Measurements from ENCODE around the gene KRT85.

The KRT85 gene

DNA sequence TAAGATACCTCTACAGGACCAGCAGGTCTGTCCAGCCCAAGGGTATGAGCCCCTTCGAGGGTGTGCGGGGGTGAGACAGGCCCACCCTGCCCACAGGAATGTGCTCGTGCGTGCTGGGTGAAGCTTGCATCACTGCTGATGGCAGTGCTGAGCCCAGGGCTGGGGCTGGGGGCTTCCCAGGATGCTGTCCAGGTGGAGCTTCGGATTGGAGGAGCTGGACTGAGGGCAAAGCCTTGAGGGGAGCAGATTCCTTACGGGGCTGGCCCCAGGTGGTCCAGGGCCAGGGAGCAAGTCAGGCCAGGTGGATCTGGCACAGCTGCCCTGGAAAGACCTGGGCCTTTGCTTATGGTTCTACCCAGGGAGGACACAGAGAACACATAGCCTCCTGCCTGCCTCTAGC lies 2.5 kb upstream of the KRT85 start:
- DNase-seq: no peak
- peaks cover 33 to 68% of the 10 kb centered on the region in 2 donors for H3K27me3 Mint-ChIP-seq
- no peaks in the 10 kb centered on the region for H3K4me1 Mint-ChIP-seq (ENCODE audit: low read depth in 2 of 2)
- no peaks in the 10 kb centered on the region for H3K36me3 Mint-ChIP-seq (ENCODE audit: insufficient read depth)
- H3K27ac Mint-ChIP-seq: no peak overlapping the region
- ATAC-seq (replicated peaks): no peak
- no peaks in the 10 kb centered on the region for H3K9me3 Mint-ChIP-seq
- H3K4me3 Mint-ChIP-seq: no peak overlapping the region

DNA sequence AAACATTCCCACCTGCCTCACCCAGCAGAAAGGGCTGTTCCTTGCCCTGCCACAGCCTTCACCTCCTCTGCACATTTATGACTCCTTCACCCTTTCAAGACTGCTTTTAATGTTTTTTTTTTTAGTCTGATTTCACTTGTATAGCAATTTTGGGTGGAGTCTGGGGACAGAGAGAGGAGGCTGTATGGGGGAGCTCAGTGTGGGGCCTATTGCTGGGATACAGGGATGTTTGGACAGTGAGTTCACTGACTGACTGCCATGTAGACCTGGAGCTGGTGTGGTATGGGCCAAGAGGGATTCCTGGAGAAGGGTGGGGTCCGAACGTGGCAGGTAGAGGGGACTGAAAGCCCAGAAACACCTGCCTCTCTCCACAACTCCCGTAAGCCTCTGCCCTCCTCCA lies 1.9 kb upstream of the KRT85 start:
- H3K9me3 Mint-ChIP-seq: no peaks in the 10 kb centered on the region
- peaks cover 3% of the 10 kb centered on the region for H3K36me3 Mint-ChIP-seq (ENCODE audit: insufficient read depth)
- H3K4me3 Mint-ChIP-seq: no peak overlapping the region
- H3K27ac Mint-ChIP-seq: no peak overlapping the region
- DNase-seq (no peak), ATAC-seq (replicated peaks) (no peak)
- no peaks in the 10 kb centered on the region for H3K4me1 Mint-ChIP-seq (ENCODE audit: low read depth in 2 of 2)
- H3K27me3 Mint-ChIP-seq: peaks cover 33 to 74% of the 10 kb centered on the region in 2 donors

DNA sequence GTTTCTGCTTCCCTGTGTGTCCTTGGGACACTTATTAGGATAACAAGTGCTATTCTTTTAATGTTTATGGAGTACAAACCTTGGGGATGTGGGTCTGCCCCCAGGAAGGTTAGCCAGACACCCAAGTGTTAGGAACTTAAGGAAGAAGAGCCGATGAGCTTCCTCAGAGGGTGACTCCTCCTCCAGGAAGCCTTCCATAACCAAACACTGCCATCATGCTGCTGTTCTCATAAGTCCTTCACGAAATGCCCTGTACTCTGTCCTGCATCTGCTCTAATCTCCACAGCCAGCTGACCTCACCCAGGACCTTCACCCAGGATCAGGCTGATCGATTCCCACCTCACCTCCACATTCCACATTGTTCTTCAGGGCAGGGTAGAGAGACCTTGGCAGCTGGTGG lies 1.2 kb upstream of the KRT85 start:
- Mint-ChIP-seq H3K27ac (no peak overlapping the region), H3K36me3 (ENCODE audit: insufficient read depth) (peaks cover 3% of the 10 kb centered on the region), H3K4me3 (no peak overlapping the region), H3K4me1 (ENCODE audit: low read depth in 2 of 2) (no peaks in the 10 kb centered on the region), H3K27me3 (peaks cover 33 to 81% of the 10 kb centered on the region in 2 donors), H3K9me3 (no peaks in the 10 kb centered on the region)
- ATAC-seq (replicated peaks) (no peak), DNase-seq (no peak)

DNA sequence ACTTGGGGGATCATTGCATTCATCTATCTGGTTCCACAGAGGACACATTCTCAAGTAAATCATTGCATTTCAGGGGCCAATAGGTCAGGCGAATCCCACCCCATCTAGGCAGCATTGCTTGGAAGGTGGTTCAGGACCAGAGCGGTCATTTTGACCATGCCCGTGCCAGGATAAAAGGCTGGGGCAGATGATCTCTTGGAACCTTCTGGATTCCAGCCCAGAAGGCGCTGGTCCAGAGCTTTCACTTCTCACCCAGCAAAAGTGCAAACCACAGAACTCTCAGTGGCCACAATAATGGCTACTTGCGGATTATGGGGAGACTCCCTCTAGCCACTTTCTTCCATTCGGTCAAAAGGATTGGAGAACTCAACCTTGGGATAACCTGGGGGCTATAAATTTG lies 595 bp upstream of the KRT85 start:
- H3K27me3 Mint-ChIP-seq: peaks cover 33 to 88% of the 10 kb centered on the region in 2 donors
- ATAC-seq (replicated peaks) (no peak), DNase-seq (no peak)
- no peaks in the 10 kb centered on the region for H3K9me3 Mint-ChIP-seq
- peaks cover 0 to 4% of the 10 kb centered on the region in 2 donors for H3K4me1 Mint-ChIP-seq (ENCODE audit: low read depth in 2 of 2)
- H3K27ac Mint-ChIP-seq: no peak overlapping the region
- no peak overlapping the region for H3K4me3 Mint-ChIP-seq
- peaks cover 3% of the 10 kb centered on the region for H3K36me3 Mint-ChIP-seq (ENCODE audit: insufficient read depth)

DNA sequence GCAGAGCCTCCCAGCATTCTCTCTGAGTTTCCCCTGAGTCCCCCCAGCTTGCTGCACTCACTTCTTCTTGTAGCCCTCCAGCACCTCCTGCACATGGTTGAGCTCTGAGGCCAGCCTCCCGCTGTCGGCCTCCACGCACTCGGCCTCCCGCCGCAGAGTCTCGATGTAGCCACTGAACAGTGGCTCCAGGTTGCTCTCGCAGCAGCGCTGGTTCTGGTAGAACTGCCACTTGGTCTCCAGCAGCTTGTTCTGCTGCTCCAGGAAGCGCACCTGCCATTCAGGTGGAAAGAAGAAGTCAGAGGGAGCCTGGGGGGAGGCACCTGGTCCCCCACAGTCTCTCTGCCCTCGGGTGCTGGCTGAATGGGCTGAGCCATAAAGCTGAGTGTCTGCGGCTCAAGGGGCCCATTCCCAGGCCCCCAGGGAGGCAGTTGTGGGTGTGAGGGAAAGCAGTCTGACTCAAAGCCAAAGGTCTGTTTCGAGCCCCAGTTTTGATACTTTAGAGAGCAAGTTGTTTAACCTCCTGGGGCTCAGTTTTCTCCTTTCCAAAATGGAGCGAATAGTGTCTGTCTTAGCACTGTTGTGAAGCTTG lies 2.3 kb downstream of the KRT85 start:
- no peak for DNase-seq
- no peaks in the 10 kb centered on the region for H3K9me3 Mint-ChIP-seq
- H3K4me3 Mint-ChIP-seq: no peak overlapping the region
- H3K4me1 Mint-ChIP-seq (ENCODE audit: low read depth in 2 of 2): peaks cover 12 to 26% of the 10 kb centered on the region in 2 donors
- no peak for ATAC-seq (replicated peaks)
- H3K27ac Mint-ChIP-seq: no peak overlapping the region
- peaks cover 19 to 76% of the 10 kb centered on the region in 2 donors for H3K27me3 Mint-ChIP-seq
- peaks cover 3% of the 10 kb centered on the region for H3K36me3 Mint-ChIP-seq (ENCODE audit: insufficient read depth)

DNA sequence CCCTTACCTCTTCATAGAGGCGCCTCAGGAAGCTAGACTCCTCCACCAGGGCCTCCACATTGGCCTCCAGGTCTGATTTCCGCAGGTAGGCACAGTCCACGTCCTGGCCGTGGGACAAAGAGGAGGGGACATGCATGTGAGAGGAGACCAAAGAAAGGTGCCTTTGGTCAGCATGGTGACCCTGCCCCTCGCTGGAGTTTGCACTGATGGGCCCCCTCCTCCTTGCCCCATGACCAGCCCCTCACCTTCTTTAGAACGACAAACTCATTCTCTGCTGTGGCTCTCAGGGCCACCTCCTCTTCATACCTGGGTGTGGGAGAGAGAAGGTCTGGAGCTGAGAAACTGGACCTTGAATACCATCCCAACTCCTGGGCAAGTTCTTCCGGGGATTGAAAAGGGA lies 3.2 kb downstream of the KRT85 start:
- Mint-ChIP-seq H3K27ac (peak overlapping the region in 1 of 2 donors; percentile 44), H3K4me1 (ENCODE audit: low read depth in 2 of 2) (peaks cover 22 to 34% of the 10 kb centered on the region in 2 donors), H3K27me3 (peaks cover 16 to 79% of the 10 kb centered on the region in 2 donors), H3K9me3 (no peaks in the 10 kb centered on the region), H3K4me3 (no peak overlapping the region), H3K36me3 (ENCODE audit: insufficient read depth) (peaks cover 3% of the 10 kb centered on the region)
- ATAC-seq (replicated peaks) (no peak), DNase-seq (no peak)

DNA sequence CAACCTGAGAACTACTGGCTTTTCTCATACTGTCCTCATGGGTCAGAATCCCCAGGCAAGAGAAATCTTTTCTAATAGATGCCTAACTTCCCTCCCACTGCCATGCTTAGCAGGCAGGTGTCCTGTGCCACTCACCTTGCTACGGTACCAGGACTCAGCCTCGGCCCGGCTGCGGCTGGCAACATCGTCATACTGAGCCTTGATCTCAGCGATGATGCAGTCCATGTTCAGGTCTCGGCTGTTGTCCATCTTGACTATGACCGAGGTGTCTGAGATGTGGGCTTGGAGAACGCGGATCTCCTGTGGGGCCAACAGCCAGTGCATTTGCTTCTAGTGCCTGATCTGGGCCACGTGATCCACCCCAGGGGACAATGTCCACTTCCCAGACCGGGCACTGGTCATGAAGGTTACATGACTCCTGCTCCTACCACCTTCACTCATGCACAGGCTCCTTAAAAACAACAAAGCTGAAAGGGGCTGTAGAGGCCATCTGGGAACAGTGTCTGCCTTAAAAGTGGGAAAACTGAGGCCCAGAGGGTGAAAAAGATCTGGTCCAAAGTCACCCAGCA lies 4.1 kb downstream of the KRT85 start:
- Mint-ChIP-seq H3K27me3 (peaks cover 7 to 72% of the 10 kb centered on the region in 2 donors), H3K4me3 (no peak overlapping the region), H3K27ac (no peak overlapping the region), H3K4me1 (ENCODE audit: low read depth in 2 of 2) (peaks cover 30 to 42% of the 10 kb centered on the region in 2 donors), H3K9me3 (no peaks in the 10 kb centered on the region), H3K36me3 (ENCODE audit: insufficient read depth) (peaks cover 3% of the 10 kb centered on the region)
- no peak for ATAC-seq (replicated peaks)
- no peak for DNase-seq

DNA sequence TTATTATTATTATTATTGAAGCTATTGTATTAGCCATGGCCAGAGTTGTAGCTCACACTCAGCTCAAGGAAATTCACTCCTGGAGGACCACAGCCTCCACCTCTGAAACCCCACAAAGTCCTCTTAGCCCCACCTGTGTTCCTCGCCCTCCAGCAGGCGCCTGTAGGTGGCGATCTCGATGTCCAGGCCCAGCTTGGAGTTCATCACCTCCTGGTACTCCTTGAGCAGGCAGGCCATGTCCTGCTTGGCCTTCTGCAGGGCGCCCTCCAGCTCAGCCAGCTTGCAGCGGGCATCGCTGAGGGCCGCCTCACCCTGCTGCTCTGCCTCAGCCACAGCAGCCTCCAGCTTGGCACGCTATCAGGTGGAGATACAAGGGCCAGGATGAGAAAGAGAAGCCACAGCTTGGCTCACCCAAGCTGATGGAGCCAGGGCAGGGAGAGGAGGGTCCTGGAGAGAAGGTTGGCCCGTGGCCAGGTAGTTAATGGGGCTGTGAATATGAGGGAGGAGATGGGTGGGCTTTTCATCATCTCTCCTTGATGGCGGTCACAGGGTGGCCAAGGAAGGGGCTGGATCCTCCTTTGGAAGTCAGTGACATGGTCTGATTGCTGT lies 5.1 kb downstream of the KRT85 start:
- peaks cover 36 to 45% of the 10 kb centered on the region in 2 donors for H3K4me1 Mint-ChIP-seq (ENCODE audit: low read depth in 2 of 2)
- DNase-seq (no peak), ATAC-seq (replicated peaks) (no peak)
- H3K4me3 Mint-ChIP-seq: no peak overlapping the region
- H3K36me3 Mint-ChIP-seq (ENCODE audit: insufficient read depth): peaks cover 3% of the 10 kb centered on the region
- peaks cover 7 to 73% of the 10 kb centered on the region in 2 donors for H3K27me3 Mint-ChIP-seq
- H3K27ac Mint-ChIP-seq: peak overlapping the region in 1 of 2 donors; percentile 60
- no peaks in the 10 kb centered on the region for H3K9me3 Mint-ChIP-seq

DNA sequence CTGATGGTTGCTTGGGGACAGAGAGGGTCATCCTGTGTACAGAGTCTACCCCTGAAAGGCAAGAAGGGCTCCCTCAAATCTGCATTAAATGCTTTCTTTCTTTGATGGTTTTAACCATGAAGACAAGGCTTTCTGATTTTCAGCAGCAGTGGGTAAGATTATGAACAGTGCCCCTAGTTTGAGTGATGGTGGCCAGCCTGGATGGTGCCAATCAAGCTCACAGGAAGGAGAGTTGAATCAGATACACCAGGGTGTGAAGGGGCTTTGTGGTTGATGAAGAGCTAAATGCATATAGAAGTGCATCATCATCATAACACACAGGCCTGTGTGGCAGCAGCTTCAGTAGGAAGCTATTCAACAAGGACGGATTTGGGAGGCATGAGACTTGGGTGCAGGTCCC lies 5.7 kb downstream of the KRT85 start:
- H3K27me3 Mint-ChIP-seq: peaks cover 5 to 73% of the 10 kb centered on the region in 2 donors
- H3K4me1 Mint-ChIP-seq (ENCODE audit: low read depth in 2 of 2): peaks cover 36 to 45% of the 10 kb centered on the region in 2 donors
- peak overlapping the region in 1 of 2 donors; percentile 50 for H3K4me3 Mint-ChIP-seq
- peak; percentile 72 for ATAC-seq (replicated peaks)
- H3K27ac Mint-ChIP-seq: peak overlapping the region; percentile 60 to 67
- H3K9me3 Mint-ChIP-seq: no peaks in the 10 kb centered on the region
- DNase-seq: peak in 2 of 3 experiments; percentile 6 to 16
- peaks cover 3% of the 10 kb centered on the region for H3K36me3 Mint-ChIP-seq (ENCODE audit: insufficient read depth)

DNA sequence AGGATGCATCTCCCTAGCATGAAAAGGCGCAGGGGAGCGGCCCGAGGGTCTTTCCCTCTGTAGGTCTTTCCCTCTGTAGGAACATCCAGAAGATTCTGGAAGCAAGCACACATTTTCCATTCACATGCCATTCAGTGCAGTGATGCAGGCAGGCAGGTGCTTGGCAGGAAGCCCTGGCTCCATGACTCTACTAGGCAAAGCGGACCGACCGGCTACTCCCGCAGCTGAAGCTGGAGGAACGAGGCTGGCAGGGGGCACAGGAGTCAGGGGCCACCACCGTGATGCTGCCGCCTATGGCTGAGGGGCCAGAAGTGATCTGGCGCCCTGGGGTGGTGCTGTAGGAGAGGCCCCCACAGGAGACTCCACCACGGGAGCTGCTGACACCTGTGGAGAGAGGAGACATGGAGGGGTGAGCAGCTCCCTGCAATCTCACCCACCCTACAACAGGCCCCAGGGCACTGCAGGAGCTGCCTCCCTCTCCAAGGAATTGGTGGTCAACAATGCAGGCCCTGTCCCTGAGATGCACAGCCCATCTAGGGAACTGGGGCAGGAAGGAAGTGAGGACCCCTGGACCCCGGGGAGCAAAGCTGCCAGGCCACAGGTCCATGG lies 6.5 kb downstream of the KRT85 start:
- no peaks in the 10 kb centered on the region for H3K9me3 Mint-ChIP-seq
- peaks cover 3% of the 10 kb centered on the region for H3K36me3 Mint-ChIP-seq (ENCODE audit: insufficient read depth)
- H3K27me3 Mint-ChIP-seq: peaks cover 0 to 67% of the 10 kb centered on the region in 2 donors
- no peak for DNase-seq
- peaks cover 36 to 45% of the 10 kb centered on the region in 2 donors for H3K4me1 Mint-ChIP-seq (ENCODE audit: low read depth in 2 of 2)
- ATAC-seq (replicated peaks): no peak
- H3K27ac Mint-ChIP-seq: peak overlapping the region; percentile 67 to 74
- H3K4me3 Mint-ChIP-seq: peak overlapping the region; percentile 4 to 7

DNA sequence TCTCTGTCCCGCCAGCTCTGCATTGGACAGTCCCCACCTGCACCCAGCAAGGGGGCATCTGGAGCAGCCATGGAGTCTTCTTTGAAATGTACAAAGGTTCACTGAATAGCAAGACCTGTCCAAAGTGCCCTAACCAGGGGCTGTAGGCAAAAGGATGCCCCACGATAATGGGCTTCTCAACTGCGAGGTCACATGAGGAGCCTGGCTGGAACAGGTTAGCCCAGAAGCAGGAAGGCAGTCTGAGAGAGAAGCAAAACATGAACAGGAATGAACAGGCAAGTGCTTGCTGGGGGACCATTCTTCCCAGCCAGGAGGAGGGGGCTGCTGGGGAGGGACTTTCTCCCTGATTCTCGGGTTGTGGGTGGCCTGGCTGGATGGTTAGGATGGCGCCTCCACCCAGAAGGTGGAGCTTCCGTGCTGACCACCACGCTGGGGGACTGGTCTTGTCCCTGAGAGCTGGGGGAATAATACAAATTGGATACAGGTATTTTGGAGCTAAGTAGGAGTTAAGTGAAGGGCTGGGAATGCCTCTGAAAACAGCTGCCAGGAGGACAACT lies 7.1 kb downstream of the KRT85 start:
- H3K9me3 Mint-ChIP-seq: no peaks in the 10 kb centered on the region
- peaks cover 0 to 63% of the 10 kb centered on the region in 2 donors for H3K27me3 Mint-ChIP-seq
- H3K4me3 Mint-ChIP-seq: no peak overlapping the region
- H3K27ac Mint-ChIP-seq: peak overlapping the region in 1 of 2 donors; percentile 74
- peaks cover 3% of the 10 kb centered on the region for H3K36me3 Mint-ChIP-seq (ENCODE audit: insufficient read depth)
- H3K4me1 Mint-ChIP-seq (ENCODE audit: low read depth in 2 of 2): peaks cover 36 to 45% of the 10 kb centered on the region in 2 donors
- no peak for ATAC-seq (replicated peaks)
- no peak for DNase-seq

DNA sequence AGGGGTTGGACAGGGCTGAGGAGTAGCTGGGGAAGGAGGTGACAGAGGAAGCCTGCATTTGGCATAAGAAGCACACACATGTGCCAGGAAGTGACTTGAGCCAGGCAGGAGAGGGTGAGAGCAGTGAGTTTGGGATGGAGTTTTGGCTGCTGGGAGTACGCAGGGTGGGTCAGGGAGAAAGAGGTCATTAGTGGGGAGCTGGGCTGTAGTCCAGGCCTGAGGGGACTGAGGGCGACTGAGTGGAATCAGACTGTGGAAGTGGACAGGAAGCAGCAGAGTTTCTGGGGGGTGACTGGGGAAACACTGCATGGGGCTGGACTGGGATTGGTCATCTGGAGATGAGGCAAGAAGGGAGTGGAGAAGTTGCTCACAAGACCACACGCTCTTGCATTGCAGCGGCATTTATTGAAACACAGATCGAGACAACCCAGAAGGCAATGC lies 7.6 kb downstream of the KRT85 start:
- ATAC-seq (replicated peaks) (no peak), DNase-seq (no peak)
- Mint-ChIP-seq H3K9me3 (no peaks in the 10 kb centered on the region), H3K4me1 (ENCODE audit: low read depth in 2 of 2) (peaks cover 36 to 45% of the 10 kb centered on the region in 2 donors), H3K27me3 (peaks cover 0 to 63% of the 10 kb centered on the region in 2 donors), H3K4me3 (peak overlapping the region in 1 of 2 donors; percentile 63), H3K27ac (peak overlapping the region in 1 of 2 donors; percentile 74), H3K36me3 (ENCODE audit: insufficient read depth) (peaks cover 3% of the 10 kb centered on the region)

DNA sequence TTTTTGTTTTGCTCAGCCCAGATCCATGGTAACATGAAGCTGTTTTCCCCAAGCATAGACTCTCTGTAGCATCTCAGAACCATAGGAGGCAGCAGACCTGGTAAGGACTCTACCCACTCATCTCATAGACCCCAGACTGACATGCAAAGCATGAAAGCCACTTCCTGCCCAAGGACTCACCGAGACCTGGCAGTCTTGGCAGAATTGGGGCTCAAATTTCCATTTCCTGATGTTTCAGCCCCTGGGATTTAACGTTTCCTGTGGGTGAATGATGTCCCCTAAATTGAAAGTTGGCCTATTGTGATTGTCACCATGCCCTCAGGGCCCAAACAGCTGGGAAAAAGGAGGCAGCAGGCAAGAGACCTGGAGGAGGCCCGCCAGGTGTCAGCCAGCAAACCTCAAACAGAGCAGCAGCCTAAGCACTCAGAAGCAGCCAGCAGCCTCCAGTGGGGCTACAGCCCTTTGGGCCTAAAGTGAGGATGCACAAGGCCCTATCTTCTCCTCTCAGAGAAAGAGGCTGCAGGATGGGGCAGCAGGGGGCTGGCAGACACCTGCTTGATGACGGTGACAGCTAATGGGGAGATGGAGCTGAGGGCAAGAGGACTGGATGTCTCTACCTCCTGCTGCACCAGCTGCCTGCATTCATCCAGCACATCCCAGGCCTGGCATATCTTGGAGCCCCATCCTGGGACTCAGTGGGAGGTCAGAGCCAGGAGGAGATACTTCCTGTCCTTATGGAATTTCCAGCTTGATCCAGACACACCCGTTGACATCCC lies 8.5 kb downstream of the KRT85 start:
- H3K4me3 Mint-ChIP-seq: peak overlapping the region; percentile 41 to 63
- peaks cover 36 to 45% of the 10 kb centered on the region in 2 donors for H3K4me1 Mint-ChIP-seq (ENCODE audit: low read depth in 2 of 2)
- ATAC-seq (replicated peaks) (peak; percentile 86), DNase-seq (peak; percentile 19 to 43 (median 19))
- H3K36me3 Mint-ChIP-seq (ENCODE audit: insufficient read depth): no peaks in the 10 kb centered on the region
- H3K9me3 Mint-ChIP-seq: no peaks in the 10 kb centered on the region
- peak overlapping the region; percentile 73 to 74 for H3K27ac Mint-ChIP-seq
- peaks cover 0 to 63% of the 10 kb centered on the region in 2 donors for H3K27me3 Mint-ChIP-seq

Measured in effector memory CD8-positive, alpha-beta T cell (primary cell).